Mucosa of stomach (tissue), 1 donor: Measurements from ENCODE around the gene AGAP3.

Source experiments
- H3K27me3 ChIP-seq: one replicate; pipeline ENCODE4 v1.7.0; 2013; ENCODE audit warnings: mild to moderate bottlenecking, low read length; ENCODE audit not compliant: control insufficient read depth, insufficient read depth
- H3K36me3 ChIP-seq: one replicate; pipeline ENCODE4 v1.7.0; 2013; ENCODE audit warnings: low read length; ENCODE audit not compliant: control insufficient read depth, insufficient read depth
- H3K4me1 ChIP-seq: one replicate; pipeline ENCODE4 v1.7.0; 2013; ENCODE audit warnings: mild to moderate bottlenecking, low read length; ENCODE audit not compliant: control insufficient read depth, insufficient read depth
- H3K4me3 ChIP-seq: one replicate; pipeline ENCODE4 v1.7.0; 2013; ENCODE audit warnings: low read length
- H3K9ac ChIP-seq: one replicate; pipeline ENCODE4 v1.7.0; 2013; ENCODE audit warnings: mild to moderate bottlenecking, low read length, moderate library complexity
- H3K9me3 ChIP-seq: one replicate; pipeline ENCODE4 v1.7.0; 2013; ENCODE audit warnings: mild to moderate bottlenecking, low read length, moderate library complexity; ENCODE audit not compliant: control insufficient read depth
- donor health status: Pancreatic carcinoma.

The AGAP3 gene

DNA sequence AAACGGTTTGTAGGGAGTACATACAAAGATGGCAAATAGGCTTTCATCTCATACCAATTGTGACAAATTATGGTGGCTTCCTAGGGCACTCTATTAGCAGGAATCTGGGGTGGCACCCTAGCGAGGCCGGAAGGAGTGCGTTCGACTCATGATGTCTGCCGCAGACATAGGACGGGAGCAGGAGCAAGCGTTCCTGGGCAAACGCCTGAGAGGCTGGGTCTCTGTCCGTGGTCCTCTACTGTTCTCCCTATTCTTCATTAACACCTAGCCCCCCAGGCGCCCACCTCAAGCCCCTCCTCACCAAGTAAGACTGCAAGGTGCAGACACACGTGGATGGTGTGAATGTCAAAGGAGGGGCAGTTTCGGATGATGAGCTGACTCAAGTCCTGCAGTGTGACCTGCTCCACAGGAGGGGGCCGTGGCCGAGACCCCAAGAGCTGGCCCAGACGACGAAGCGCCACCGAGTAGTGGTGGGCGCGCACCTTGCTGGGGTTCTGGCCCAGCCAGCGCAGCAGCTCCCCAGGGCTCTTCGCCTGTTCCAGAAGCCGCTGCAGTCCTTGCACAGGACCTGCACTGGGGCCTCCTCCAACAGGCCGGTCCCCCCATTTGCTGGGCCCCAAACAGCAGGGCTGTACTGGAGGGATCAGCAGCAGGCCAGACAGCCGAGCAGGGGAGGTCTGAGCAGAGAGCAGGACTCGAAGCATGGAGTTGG is 6.9 kb upstream of the AGAP3 start:
- H3K9ac ChIP-seq: peak overlapping the region; percentile 90
- H3K27me3 ChIP-seq: no peaks in the 10 kb centered on the region
- no peaks in the 10 kb centered on the region for H3K9me3 ChIP-seq
- peaks cover 11% of the 10 kb centered on the region for H3K36me3 ChIP-seq
- peak overlapping the region; percentile 80 for H3K4me3 ChIP-seq
- H3K4me1 ChIP-seq: peaks cover 50% of the 10 kb centered on the region

DNA sequence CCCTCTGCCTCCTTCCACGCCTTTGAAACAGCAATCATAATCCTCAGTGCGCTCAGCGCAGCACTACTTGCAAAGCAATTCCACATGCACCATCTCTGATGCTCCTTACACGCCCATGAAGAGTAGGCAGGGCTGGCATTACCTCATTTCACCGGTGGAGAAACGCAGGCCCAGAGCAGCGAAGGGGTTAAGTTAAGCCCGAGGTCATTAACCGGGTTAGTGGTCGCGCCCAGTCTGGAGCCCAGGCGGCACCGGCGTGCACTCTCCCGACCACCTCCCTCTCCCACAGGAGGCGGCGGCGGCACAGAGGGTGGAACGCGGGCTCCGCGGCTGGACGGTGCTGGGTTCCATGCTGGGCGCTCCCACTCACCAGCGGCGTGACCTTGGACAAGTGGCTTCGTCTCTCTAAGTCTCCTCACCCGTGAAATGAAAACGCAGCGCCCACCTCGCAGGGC is 6.2 kb upstream of the AGAP3 start:
- peaks cover 5% of the 10 kb centered on the region for H3K36me3 ChIP-seq
- H3K4me3 ChIP-seq: peak overlapping the region; percentile 80

DNA sequence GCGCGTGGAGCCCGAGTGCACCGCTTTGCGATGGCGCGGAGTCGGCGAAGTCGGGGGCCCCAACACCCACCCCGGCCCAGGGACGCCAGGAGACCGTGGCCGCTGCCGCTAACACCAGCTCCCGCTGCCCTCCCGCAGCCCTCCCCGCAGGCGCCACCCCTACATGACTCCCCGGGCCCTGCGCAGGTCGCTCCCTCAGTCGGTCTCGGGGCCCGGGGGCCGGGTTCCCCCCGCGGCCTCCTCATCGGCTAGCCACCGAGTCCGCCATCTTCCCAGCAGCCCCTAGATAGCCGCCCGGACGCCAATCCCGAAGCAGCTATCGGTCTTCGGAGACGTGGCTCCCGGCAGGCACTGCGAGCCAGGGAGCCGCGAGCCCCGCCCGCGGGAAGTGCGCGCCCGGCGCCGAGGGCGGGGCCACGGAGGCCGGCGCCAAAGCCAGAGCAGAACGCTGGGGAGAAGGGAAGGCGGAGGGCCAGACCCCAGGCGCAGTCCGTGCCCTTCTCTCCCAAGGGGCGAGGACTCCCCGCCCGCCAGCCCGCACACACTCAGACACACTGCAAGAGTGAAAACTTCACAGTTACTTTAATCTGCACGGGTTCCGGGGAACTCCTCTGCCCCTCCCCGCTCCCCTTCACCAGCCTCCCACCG is 5.6 kb upstream of the AGAP3 start, which contains the start of gene FASTK:
FASTK (minus strand) TSS at position 288 of the 648 bp plus-strand sequence; CDS start at position 245, 43 bp downstream.
- Histone ChIP-seq H3K4me3 (peak within 1 kb of the TSS; percentile 80), H3K36me3 (no peaks in the 10 kb centered on the region), H3K27me3 (no peaks in the 10 kb centered on the region), H3K4me1 (peaks cover 59% of the 10 kb centered on the region), H3K9me3 (no peaks in the 10 kb centered on the region), H3K9ac (peak within 1 kb of the TSS; percentile 90)

More for the DNA sequence above, 6.2 kb upstream of the AGAP3 start:
- Histone ChIP-seq H3K9ac (peak overlapping the region; percentile 90), H3K4me1 (peaks cover 54% of the 10 kb centered on the region), H3K9me3 (no peaks in the 10 kb centered on the region), H3K27me3 (no peaks in the 10 kb centered on the region)

DNA sequence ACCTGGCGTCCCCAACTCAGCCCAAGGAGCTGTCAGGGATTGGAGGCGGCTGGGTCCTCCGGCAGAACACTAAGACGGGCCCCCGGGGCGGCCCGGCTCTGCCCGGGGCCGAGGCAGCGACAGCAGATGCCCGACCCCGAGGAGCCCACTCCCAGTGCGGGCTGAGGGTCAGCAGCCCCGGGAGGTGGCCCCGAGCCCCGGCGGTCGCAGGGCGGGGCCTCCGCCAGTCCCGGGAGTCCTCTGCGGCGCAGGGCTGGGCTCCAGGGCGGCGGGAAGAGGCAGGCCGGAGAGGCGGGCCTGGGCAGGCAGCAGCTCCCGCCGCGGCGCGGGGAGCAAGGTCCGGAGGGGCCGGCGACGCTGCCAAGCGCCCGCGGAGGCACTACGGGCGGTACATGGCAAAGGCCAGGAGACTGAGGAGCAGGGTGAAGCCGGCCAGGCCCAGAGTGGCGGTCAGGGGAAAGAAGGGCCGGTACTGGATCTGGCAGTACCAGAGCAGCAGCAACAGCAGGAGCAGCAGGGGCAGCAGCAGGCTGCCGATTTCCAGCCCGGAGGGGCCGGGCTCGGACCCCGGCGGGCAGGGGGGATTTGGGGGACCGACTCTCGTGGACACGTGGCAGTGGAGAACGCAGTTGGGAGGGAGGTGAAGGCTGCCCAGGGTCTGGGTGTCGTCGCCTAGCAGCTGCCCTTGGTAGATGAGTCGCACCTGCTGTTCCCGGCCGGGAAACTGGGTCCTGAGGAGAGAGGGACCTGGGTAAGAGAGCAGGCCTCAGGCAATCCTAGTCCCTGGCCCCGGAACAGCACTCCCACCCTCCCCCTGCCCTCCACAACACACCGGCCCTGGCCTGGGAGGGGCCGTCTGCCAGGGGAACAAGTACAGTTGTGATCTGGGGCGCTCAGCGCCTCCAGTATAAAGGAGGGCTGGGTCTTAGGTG is 4.8 kb upstream of the AGAP3 start:
- Histone ChIP-seq H3K9ac (peak overlapping the region; percentile 90), H3K9me3 (no peaks in the 10 kb centered on the region), H3K27me3 (no peaks in the 10 kb centered on the region), H3K4me1 (peaks cover 62% of the 10 kb centered on the region), H3K4me3 (peak overlapping the region; percentile 24), H3K36me3 (no peaks in the 10 kb centered on the region)

DNA sequence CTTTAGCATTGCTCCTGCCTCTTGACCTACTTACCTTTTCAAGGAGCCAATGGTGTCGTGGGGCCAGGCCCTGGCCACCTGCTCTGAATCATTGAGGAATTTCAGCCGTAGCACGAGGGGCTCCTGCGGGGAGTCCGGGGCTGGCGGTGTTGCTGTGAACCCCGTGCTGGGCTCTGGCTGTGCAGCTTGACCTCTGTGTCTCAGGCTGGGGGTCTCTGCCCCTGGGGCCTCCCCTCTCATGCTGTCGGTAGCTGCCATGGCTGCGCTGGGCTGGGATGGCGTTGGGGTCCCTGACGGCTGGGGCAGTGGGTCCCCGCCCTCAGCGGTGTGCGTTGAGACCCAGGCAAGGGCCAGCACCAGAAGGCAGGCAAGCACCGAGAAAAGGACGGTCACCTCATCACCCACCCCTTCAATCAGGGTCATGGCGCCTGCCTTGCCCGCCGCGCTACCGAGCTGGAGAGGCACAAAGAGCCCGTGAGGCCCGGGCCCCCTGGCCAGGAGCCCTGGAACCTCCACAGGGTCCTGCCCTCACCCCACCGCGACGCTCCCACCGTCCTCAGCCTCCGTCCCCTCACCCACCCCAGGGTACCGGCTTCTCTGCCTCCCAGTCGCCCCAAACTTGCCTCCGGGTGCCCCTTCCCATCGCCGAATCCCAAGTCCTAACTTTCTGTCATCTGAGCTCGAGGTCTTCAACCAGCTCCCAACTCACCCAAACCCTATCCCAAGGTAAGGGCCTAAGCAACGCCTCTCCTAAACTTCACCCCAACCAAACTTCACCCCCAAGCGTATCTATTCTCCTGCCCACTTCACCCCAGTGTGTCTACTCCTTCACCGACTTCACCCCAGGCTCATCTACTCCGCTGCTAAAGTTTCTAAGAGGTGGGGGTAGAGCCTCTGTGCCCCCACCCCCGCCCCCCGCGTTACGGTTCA is 3.9 kb upstream of the AGAP3 start:
- Histone ChIP-seq H3K9ac (peak overlapping the region; percentile 90), H3K9me3 (no peaks in the 10 kb centered on the region), H3K36me3 (no peaks in the 10 kb centered on the region), H3K4me1 (peaks cover 61% of the 10 kb centered on the region), H3K27me3 (no peaks in the 10 kb centered on the region), H3K4me3 (peak overlapping the region; percentile 97)

DNA sequence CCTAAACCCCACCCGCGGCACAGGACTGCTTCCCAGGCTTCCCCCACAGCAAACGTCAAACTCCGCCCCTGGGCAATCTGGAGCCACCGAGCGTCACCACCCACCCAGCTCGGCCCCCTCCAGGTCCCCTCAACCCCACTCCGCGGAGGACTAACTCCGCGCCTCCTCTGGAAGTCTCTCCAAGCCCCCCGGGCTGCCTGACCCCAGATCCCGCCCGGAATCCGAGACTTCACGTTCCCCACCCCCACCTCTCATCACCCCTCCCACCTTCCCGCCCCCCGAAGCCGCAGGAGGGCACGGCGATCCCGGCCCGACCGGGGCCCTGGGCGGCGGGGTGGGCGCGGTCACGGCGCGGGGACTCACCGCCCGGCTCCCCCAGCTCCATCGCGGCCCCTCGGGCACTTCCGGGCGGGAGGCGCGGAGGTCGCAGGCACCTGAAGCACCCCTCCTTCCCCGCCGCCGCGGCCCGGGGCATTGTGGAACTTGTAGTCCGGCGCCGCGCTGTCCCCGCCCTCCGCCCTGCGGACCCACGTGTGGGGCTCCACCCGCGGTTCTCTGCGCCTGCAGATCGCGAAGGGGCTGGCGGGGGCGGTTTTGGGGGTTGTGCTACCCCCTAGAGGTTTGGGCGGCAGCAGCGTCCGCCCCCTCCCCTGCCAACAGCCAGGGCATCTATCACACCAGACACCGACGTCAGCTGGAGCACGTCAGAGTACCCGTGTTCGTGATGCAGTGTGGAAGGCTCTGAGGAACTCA is 3.0 kb upstream of the AGAP3 start, which contains the start of gene TMUB1:
TMUB1 (minus strand) TSS at position 423 of the 753 bp plus-strand sequence. CDS start 930 bp downstream, outside the sequence.
- peak within 1 kb of the TSS; percentile 97 for H3K4me3 ChIP-seq
- H3K9ac ChIP-seq: peak within 1 kb of the TSS; percentile 90
- no peaks in the 10 kb centered on the region for H3K9me3 ChIP-seq
- H3K4me1 ChIP-seq: peaks cover 61% of the 10 kb centered on the region
- H3K36me3 ChIP-seq: no peaks in the 10 kb centered on the region
- peaks cover 4% of the 10 kb centered on the region for H3K27me3 ChIP-seq

DNA sequence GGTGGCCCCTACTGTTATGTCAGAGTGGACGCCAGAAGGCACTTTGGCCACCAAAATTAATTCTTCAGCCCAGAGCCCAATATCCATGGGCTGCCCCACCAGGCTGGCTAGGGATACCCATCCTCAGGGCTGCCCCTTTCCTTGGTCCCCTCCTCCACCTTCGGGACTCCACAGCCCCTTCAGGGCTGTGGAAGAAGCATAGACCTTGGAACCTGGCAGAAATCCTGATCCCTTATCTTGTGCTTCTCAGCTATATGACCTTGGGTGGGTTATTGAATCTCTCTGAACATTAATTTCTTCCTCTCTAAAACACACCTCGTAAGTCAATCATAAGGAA is 2.5 kb upstream of the AGAP3 start:
- Histone ChIP-seq H3K9me3 (no peaks in the 10 kb centered on the region), H3K27me3 (peaks cover 4% of the 10 kb centered on the region), H3K4me3 (peak overlapping the region; percentile 97), H3K36me3 (no peaks in the 10 kb centered on the region), H3K4me1 (peaks cover 67% of the 10 kb centered on the region), H3K9ac (no peak overlapping the region)

DNA sequence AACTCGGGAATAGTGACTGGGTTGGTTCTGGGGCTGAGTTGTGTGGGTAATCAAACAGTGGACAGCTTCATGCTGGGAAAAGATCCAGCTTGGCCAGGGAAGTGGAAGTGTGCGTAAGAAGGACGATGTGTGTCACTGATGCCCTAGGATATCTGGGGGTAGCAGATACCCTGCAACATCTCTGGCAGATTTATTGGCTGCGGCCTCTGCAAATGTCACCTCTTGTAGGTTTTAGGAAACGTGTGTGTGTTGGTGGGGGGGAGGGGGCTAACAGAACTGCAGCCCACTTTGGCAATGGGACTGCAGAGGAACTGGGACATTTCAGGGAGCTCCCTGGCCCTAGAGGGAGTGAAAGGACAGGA is 965 bp upstream of the AGAP3 start:
- peak overlapping the region; percentile 8 for H3K9ac ChIP-seq
- H3K27me3 ChIP-seq: peaks cover 4% of the 10 kb centered on the region
- no peaks in the 10 kb centered on the region for H3K36me3 ChIP-seq
- no peaks in the 10 kb centered on the region for H3K9me3 ChIP-seq
- no peak overlapping the region for H3K4me3 ChIP-seq
- peaks cover 70% of the 10 kb centered on the region for H3K4me1 ChIP-seq

DNA sequence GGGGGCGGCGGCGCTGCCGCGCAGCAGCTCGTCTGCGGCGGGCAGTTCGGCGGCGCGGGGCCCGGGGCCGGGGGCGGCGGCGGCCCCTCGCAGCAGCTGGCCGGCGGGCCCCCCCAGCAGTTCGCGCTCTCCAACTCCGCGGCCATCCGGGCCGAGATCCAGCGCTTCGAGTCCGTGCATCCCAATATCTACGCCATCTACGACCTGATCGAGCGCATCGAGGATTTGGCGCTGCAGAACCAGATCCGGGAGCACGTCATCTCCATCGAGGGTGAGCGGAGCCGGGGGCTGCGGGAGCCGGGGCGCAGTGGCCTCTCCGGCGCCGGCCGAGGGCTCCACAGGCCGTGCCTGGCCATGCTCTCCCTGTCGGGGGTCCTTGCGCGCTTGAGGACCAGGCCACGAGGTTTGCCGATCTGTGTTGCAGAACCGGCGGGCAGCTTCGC is 548 bp downstream of the AGAP3 start:
- H3K27me3 ChIP-seq: peaks cover 4% of the 10 kb centered on the region
- peak overlapping the region; percentile 75 for H3K9ac ChIP-seq
- H3K4me1 ChIP-seq: peaks cover 60% of the 10 kb centered on the region
- H3K4me3 ChIP-seq: peak overlapping the region; percentile 46
- no peaks in the 10 kb centered on the region for H3K9me3 ChIP-seq
- H3K36me3 ChIP-seq: no peaks in the 10 kb centered on the region

DNA sequence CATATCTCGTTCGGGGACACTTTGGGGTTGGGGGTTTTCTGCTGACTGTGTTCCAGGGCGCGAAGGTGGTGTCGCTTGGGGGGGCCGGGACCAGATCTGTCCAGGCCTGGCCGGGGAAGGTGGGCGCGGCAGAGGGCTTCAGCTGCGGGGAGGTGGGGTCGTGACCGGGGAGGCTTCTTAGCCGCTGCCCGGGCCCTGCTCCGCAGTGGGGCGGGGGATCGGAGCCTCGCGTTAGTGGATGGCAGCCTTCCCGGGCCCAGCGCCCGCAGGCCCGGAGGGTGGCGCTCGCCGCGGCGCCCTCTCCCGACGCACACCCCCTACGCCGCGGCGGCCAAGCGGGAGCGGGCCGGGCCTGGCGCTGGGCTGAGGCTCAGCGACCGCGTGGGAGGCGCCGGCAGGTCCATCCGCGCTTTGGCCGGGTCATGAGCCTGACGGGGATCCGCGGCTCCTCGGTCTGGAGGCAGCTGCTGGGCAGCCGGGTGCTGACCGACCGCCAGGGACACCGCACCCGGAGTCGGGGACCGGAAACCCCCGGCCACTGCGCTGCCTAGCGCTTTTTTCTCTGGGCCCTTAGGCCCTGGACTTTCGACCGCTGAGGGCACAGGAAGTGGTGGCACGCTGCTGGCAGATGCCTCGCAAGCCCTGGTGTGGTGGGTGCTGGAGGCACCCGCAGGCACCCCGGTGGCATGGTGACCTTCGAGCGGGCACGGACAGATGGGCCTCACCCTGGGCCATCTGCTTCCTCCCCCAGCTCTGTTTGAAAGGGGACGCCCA is 1.2 kb downstream of the AGAP3 start:
- Histone ChIP-seq H3K4me3 (peak overlapping the region; percentile 66), H3K36me3 (no peaks in the 10 kb centered on the region), H3K27me3 (peaks cover 4% of the 10 kb centered on the region), H3K9me3 (no peaks in the 10 kb centered on the region), H3K9ac (peak overlapping the region; percentile 75), H3K4me1 (peaks cover 54% of the 10 kb centered on the region)
